Activated CD8-positive, alpha-beta T cell treated with anti-CD3 and anti-CD28 coated beads for 36 hours (primary cell): Measurements from ENCODE around the gene PEAK1. TPM values are rescaled to one million over a fixed set of nuclear protein-coding genes. Genes with fewer than 3 reads are reported as not detected.

Source experiments
- ATAC-seq: fragments of 200-7000 bp; cut with Tn5 transposase; one replicate; pipeline ENCODE4 v1.10.0; 2021; ENCODE audit warnings: mild to moderate bottlenecking, moderate library complexity
- CTCF ChIA-PET: fragments of 350-600 bp; sonication (Branson Sonifier 250); formaldehyde crosslinking; loops from one replicate; lab custom pipeline; 2021; ENCODE audit warnings: antibody characterized with exemption; lab: Charles Lee
- POLR2A ChIA-PET: fragments of 350-600 bp; sonication (Branson Sonifier 250); formaldehyde crosslinking; loops from one replicate; lab custom pipeline; 2021; ENCODE audit warnings: antibody characterized with exemption; lab: Charles Lee
- DNase-seq: peaks from one replicate; pipeline ENCODE4 v3.0.0-alpha.2; 2020
- H3K27ac Mint-ChIP-seq: one replicate; pipeline ENCODE4 v1.8.0; 2021; ENCODE audit warnings: mild to moderate bottlenecking, mixed read lengths
- H3K27me3 Mint-ChIP-seq: one replicate; pipeline ENCODE4 v1.8.0; 2021; ENCODE audit warnings: mixed read lengths
- H3K36me3 Mint-ChIP-seq: one replicate; pipeline ENCODE4 v1.8.0; 2021; ENCODE audit warnings: low read depth, mixed read lengths
- H3K4me1 Mint-ChIP-seq: one replicate; pipeline ENCODE4 v1.8.0; 2021; ENCODE audit warnings: low read depth, mixed read lengths
- H3K4me3 Mint-ChIP-seq: one replicate; pipeline ENCODE4 v1.8.0; 2021; ENCODE audit warnings: mild to moderate bottlenecking, moderate library complexity, mixed read lengths
- H3K9me3 Mint-ChIP-seq: one replicate; pipeline ENCODE4 v1.8.0; 2021; ENCODE audit warnings: mixed read lengths
- CTCF ChIP-seq: fragments of 200-600 bp; IDR thresholded peaks from one replicate; pipeline ENCODE4 v1.8.0; 2022; ENCODE audit warnings: antibody characterized with exemption, mild to moderate bottlenecking
- intact Hi-C: fragments of 100-400 bp; cut with micrococcal nuclease; formaldehyde crosslinking; loops from one replicate; pipeline ENCODE4 v1.10.0; 2022
- total RNA-seq, 2 experiments: library from RNA; stranded (reverse); gene quantifications; one replicate each; pipeline ENCODE4 v1.2.3, GENCODE V29; 2021

Gene PEAK1
- total RNA-seq, 2 experiments from 2014 or later, result 32.1 to 36.1 TPM

- ATAC-seq (no peak), DNase-seq (no peak)
- ChIA-PET CTCF (no interaction called here), POLR2A (no interaction called here)
- Mint-ChIP-seq H3K4me3 (no peak overlapping the region), H3K27ac (no peak overlapping the region), H3K36me3 (peaks cover 35% of the 10 kb centered on the region), H3K27me3 (no peaks in the 10 kb centered on the region), H3K9me3 (peaks cover 2% of the 10 kb centered on the region), H3K4me1 (no peaks in the 10 kb centered on the region)
- TF ChIP-seq CTCF, result no peak
- intact Hi-C loops, result no loop called here
Measured at GRCh38 chr15:77266708-77267386, 153.1 kb downstream of the PEAK1 start.

GRCh38 chr15:77255385-77255784 is 164.5 kb downstream of the PEAK1 start:
- Mint-ChIP-seq H3K36me3 (peaks cover 13% of the 10 kb centered on the region), H3K4me3 (no peak overlapping the region), H3K9me3 (peaks cover 2% of the 10 kb centered on the region), H3K27me3 (no peaks in the 10 kb centered on the region), H3K27ac (no peak overlapping the region), H3K4me1 (peaks cover 2% of the 10 kb centered on the region)
- TF ChIP-seq CTCF, result no peak
- ATAC-seq (no peak), DNase-seq (no peak)
- ChIA-PET POLR2A (interaction anchor here (0.7 kb wide), 1 partner anchor 129 kb away, joined by 3 read pairs; no protein-coding TSS in a partner anchor), CTCF (no interaction called here)
- intact Hi-C loops, result no loop called here

GRCh38 chr15:77251662-77252061 is 168.2 kb downstream of the PEAK1 start:
- Mint-ChIP-seq H3K36me3 (peaks cover 13% of the 10 kb centered on the region), H3K27me3 (no peaks in the 10 kb centered on the region), H3K9me3 (no peaks in the 10 kb centered on the region), H3K4me1 (peaks cover 2% of the 10 kb centered on the region), H3K27ac (no peak overlapping the region), H3K4me3 (no peak overlapping the region)
- CTCF ChIA-PET, result no interaction called here
- no peak for TF ChIP-seq CTCF
- POLR2A ChIA-PET, result interaction anchor here (0.7 kb wide), 1 partner anchor 454 kb away, joined by 3 read pairs; no protein-coding TSS in a partner anchor
- ATAC-seq (peak; percentile 17), DNase-seq (peak; percentile 31)
- intact Hi-C loops, result no loop called here

GRCh38 chr15:77247116-77247515 is 172.8 kb downstream of the PEAK1 start:
- no peak for TF ChIP-seq CTCF
- ChIA-PET POLR2A (no interaction called here), CTCF (no interaction called here)
- no peak overlapping the region for H3K4me3 Mint-ChIP-seq
- no peak overlapping the region for H3K27ac Mint-ChIP-seq
- H3K36me3 Mint-ChIP-seq, result peaks cover 17% of the 10 kb centered on the region
- DNase-seq (no peak), ATAC-seq (no peak)
- H3K4me1 Mint-ChIP-seq, result peaks cover 9% of the 10 kb centered on the region
- H3K27me3 Mint-ChIP-seq, result no peaks in the 10 kb centered on the region
- H3K9me3 Mint-ChIP-seq, result no peaks in the 10 kb centered on the region
- intact Hi-C loops, result no loop called here

GRCh38 chr15:77243716-77244401 is 176.0 kb downstream of the PEAK1 start:
- Mint-ChIP-seq H3K4me1 (peaks cover 7% of the 10 kb centered on the region), H3K36me3 (peaks cover 10% of the 10 kb centered on the region), H3K9me3 (no peaks in the 10 kb centered on the region), H3K4me3 (no peak overlapping the region), H3K27ac (no peak overlapping the region), H3K27me3 (no peaks in the 10 kb centered on the region)
- ChIA-PET CTCF (interaction anchor here (0.9 kb wide), 1 partner anchor 253 kb away, joined by 3 read pairs; no protein-coding TSS in a partner anchor), POLR2A (no interaction called here)
- ATAC-seq (no peak), DNase-seq (no peak)
- intact Hi-C loops, result no loop called here
- TF ChIP-seq CTCF, result no peak
